ENCODE data around the gene ADGRA1.

The ADGRA1 gene

GRCh38 chr10:133159950-133160825 lies 72.5 kb downstream of the ADGRA1 start, which contains the start of gene KNDC1:
Gene KNDC1, plus strand, starts transcription at chr10:133160219. Its CDS starts 249 bp downstream, at chr10:133160468.
- Histone ChIP-seq H3K27ac (ENCODE audit: low read length, poor library complexity, severe bottlenecking) (no peak within 1 kb of the TSS), H3K23ac (ENCODE audit: low read length in 2 of 2) (no peak within 1 kb of the TSS), H3K4ac (ENCODE audit: low read depth in 1 of 2, low read length in 2 of 2) (no peak within 1 kb of the TSS), H2AK5ac (ENCODE audit: low read length, severe bottlenecking) (no peak within 1 kb of the TSS), H3K27me3 (ENCODE audit: control insufficient read depth in 1 of 2, insufficient read depth in 1 of 2, low read length in 2 of 2) (peaks cover 44 to 74% of the 10 kb centered on the region in 2 experiments), H3K18ac (ENCODE audit: low read depth in 1 of 2, low read length in 2 of 2) (no peak within 1 kb of the TSS), H3K36me3 (ENCODE audit: control insufficient read depth in 1 of 2, insufficient read depth in 2 of 2, low read depth in 1 of 2, low read length in 2 of 2) (no peaks in the 10 kb centered on the region), H3K4me1 (ENCODE audit: control insufficient read depth, insufficient read depth, low read depth, low read length) (peaks cover 23% of the 10 kb centered on the region), H3K14ac (ENCODE audit: low read length in 2 of 2) (peak within 1 kb of the TSS in 1 of 2 experiments; percentile 31), H3K79me1 (replicated peaks; ENCODE audit: low read length, poor library complexity, severe bottlenecking) (no peaks in the 10 kb centered on the region), H3K4me3 (ENCODE audit: insufficient read depth in 1 of 2, low read depth in 1 of 2, low read length in 2 of 2) (peak within 1 kb of the TSS; percentile 50 to 61), H4K91ac (ENCODE audit: low read length) (no peak within 1 kb of the TSS), H2BK12ac (ENCODE audit: low read length in 2 of 2) (no peak within 1 kb of the TSS), H2BK15ac (ENCODE audit: low read depth, poor library complexity, severe bottlenecking) (no peak within 1 kb of the TSS), H3K9me3 (ENCODE audit: control insufficient read depth, low read length) (no peaks in the 10 kb centered on the region), H3K9ac (ENCODE audit: low read length) (peak within 1 kb of the TSS; percentile 38), H2AFZ (ENCODE audit: low read depth, low read length) (no peak within 1 kb of the TSS), H2BK5ac (ENCODE audit: low read depth, low read length, poor library complexity, severe bottlenecking) (no peak within 1 kb of the TSS), H4K8ac (ENCODE audit: low read length) (no peak within 1 kb of the TSS), H2BK120ac (ENCODE audit: low read depth, low read length) (no peak within 1 kb of the TSS), H3K4me2 (ENCODE audit: low read length, poor library complexity, severe bottlenecking) (peak within 1 kb of the TSS; percentile 83)
- under 1% methylated on average over 42 of the region's 108 CpGs for WGBS
- no peak for DNase-seq

GRCh38 chr10:133160826-133161471 lies 73.2 kb downstream of the ADGRA1 start:
- H3K27ac ChIP-seq (ENCODE audit: low read length, poor library complexity, severe bottlenecking), result no peak overlapping the region
- no peaks in the 10 kb centered on the region for H3K9me3 ChIP-seq (ENCODE audit: control insufficient read depth, low read length)
- no peak overlapping the region for H2BK12ac ChIP-seq (ENCODE audit: low read length in 2 of 2)
- no peak overlapping the region for H2AK5ac ChIP-seq (ENCODE audit: low read length, severe bottlenecking)
- H3K4ac ChIP-seq (ENCODE audit: low read depth in 1 of 2, low read length in 2 of 2), result no peak overlapping the region
- no peaks in the 10 kb centered on the region for H3K79me1 ChIP-seq (replicated peaks; ENCODE audit: low read length, poor library complexity, severe bottlenecking)
- no peak overlapping the region for H4K91ac ChIP-seq (ENCODE audit: low read length)
- peak overlapping the region; percentile 50 to 61 for H3K4me3 ChIP-seq (ENCODE audit: insufficient read depth in 1 of 2, low read depth in 1 of 2, low read length in 2 of 2)
- H3K36me3 ChIP-seq (ENCODE audit: control insufficient read depth in 1 of 2, insufficient read depth in 2 of 2, low read depth in 1 of 2, low read length in 2 of 2), result no peaks in the 10 kb centered on the region
- no peak overlapping the region for H3K9ac ChIP-seq (ENCODE audit: low read length)
- no peak overlapping the region for H3K18ac ChIP-seq (ENCODE audit: low read depth in 1 of 2, low read length in 2 of 2)
- no peak overlapping the region for H4K8ac ChIP-seq (ENCODE audit: low read length)
- H2BK5ac ChIP-seq (ENCODE audit: low read depth, low read length, poor library complexity, severe bottlenecking), result no peak overlapping the region
- DNase-seq, result no peak
- H2AFZ ChIP-seq (ENCODE audit: low read depth, low read length), result no peak overlapping the region
- H3K27me3 ChIP-seq (ENCODE audit: control insufficient read depth in 1 of 2, insufficient read depth in 1 of 2, low read length in 2 of 2), result peaks cover 44 to 74% of the 10 kb centered on the region in 2 experiments
- no peak overlapping the region for H2BK120ac ChIP-seq (ENCODE audit: low read depth, low read length)
- WGBS, result 13% methylated on average over 27 of the region's 29 CpGs
- peak overlapping the region in 1 of 2 experiments; percentile 31 for H3K14ac ChIP-seq (ENCODE audit: low read length in 2 of 2)
- H3K4me1 ChIP-seq (ENCODE audit: control insufficient read depth, insufficient read depth, low read depth, low read length), result peaks cover 23% of the 10 kb centered on the region
- peak overlapping the region; percentile 83 for H3K4me2 ChIP-seq (ENCODE audit: low read length, poor library complexity, severe bottlenecking)
- no peak overlapping the region for H3K23ac ChIP-seq (ENCODE audit: low read length in 2 of 2)
- H2BK15ac ChIP-seq (ENCODE audit: low read depth, poor library complexity, severe bottlenecking), result no peak overlapping the region

- Histone ChIP-seq H3K14ac (ENCODE audit: low read length in 2 of 2) (no peak overlapping the region), H3K79me1 (replicated peaks; ENCODE audit: low read length, poor library complexity, severe bottlenecking) (no peaks in the 10 kb centered on the region), H3K9ac (ENCODE audit: low read length) (no peak overlapping the region), H3K4ac (ENCODE audit: low read depth in 1 of 2, low read length in 2 of 2) (no peak overlapping the region), H2AFZ (ENCODE audit: low read depth, low read length) (no peak overlapping the region), H2BK120ac (ENCODE audit: low read depth, low read length) (no peak overlapping the region), H3K27ac (ENCODE audit: low read length, poor library complexity, severe bottlenecking) (no peak overlapping the region), H3K36me3 (ENCODE audit: control insufficient read depth in 1 of 2, insufficient read depth in 2 of 2, low read depth in 1 of 2, low read length in 2 of 2) (no peaks in the 10 kb centered on the region), H3K4me2 (ENCODE audit: low read length, poor library complexity, severe bottlenecking) (no peak overlapping the region), H3K4me3 (ENCODE audit: insufficient read depth in 1 of 2, low read depth in 1 of 2, low read length in 2 of 2) (no peak overlapping the region), H2BK5ac (ENCODE audit: low read depth, low read length, poor library complexity, severe bottlenecking) (no peak overlapping the region), H2BK15ac (ENCODE audit: low read depth, poor library complexity, severe bottlenecking) (no peak overlapping the region), H3K4me1 (ENCODE audit: control insufficient read depth, insufficient read depth, low read depth, low read length) (peaks cover 23% of the 10 kb centered on the region), H3K27me3 (ENCODE audit: control insufficient read depth in 1 of 2, insufficient read depth in 1 of 2, low read length in 2 of 2) (peaks cover 44 to 75% of the 10 kb centered on the region in 2 experiments), H2AK5ac (ENCODE audit: low read length, severe bottlenecking) (no peak overlapping the region), H2BK12ac (ENCODE audit: low read length in 2 of 2) (no peak overlapping the region), H3K9me3 (ENCODE audit: control insufficient read depth, low read length) (no peaks in the 10 kb centered on the region), H3K18ac (ENCODE audit: low read depth in 1 of 2, low read length in 2 of 2) (no peak overlapping the region), H3K23ac (ENCODE audit: low read length in 2 of 2) (no peak overlapping the region), H4K91ac (ENCODE audit: low read length) (no peak overlapping the region), H4K8ac (ENCODE audit: low read length) (no peak overlapping the region)
- DNase-seq, result no peak
- 54% methylated on average over 33 of the region's 33 CpGs for WGBS
These were observed 73.9 kb downstream of the ADGRA1 start for GRCh38 chr10:133161486-133162109.

Data from mesenchymal stem cell (in vitro differentiated cells and primary cell).